Measurements from ENCODE around the gene BAIAP2L1. TPM values are rescaled to one million over a fixed set of nuclear protein-coding genes. Genes with fewer than 3 reads are reported as not detected.

BAIAP2L1 gene
- total and polyA plus RNA-seq, 9 of the 15 experiments (the other 6 are each of a cell fraction or from before 2014, with no cell fraction given) = 4.2 to 29.8 (median 15.5) TPM

- no peak for TF ChIP-seq SMARCC2 (IDR thresholded peaks at IDR 0.05; ENCODE audit: low read depth)
- no peak for TF ChIP-seq SRSF3 (IDR thresholded peaks at IDR 0.05; ENCODE audit: insufficient read depth, low read length)
- TF ChIP-seq HNRNPL (IDR thresholded peaks at IDR 0.05; ENCODE audit: low read depth, low read length) = no peak
- TF ChIP-seq XRCC5 (IDR thresholded peaks at IDR 0.05; ENCODE audit: low read depth, low read length) = no peak
- no peak for TF ChIP-seq TSHZ1 (CRISPR knock-in tag; IDR thresholded peaks at IDR 0.05)
- no peak for TF ChIP-seq HNRNPH1 (optimal IDR thresholded peaks at IDR 0.05; ENCODE audit: low read depth, low read length)
- no peak for TF ChIP-seq CLOCK (CRISPR knock-in tag; IDR thresholded peaks at IDR 0.05; ENCODE audit: borderline replicate concordance)
- no peak for TF ChIP-seq MAX (CRISPR knock-in tag; IDR thresholded peaks at IDR 0.05)
- no peak for TF ChIP-seq PTBP1 (IDR thresholded peaks at IDR 0.05; ENCODE audit: low read depth, low read length)
- TF ChIP-seq ARID3A (IDR thresholded peaks at IDR 0.05; ENCODE audit: borderline replicate concordance, low read depth, low read length) = no peak
- TF ChIP-seq ZBTB1 (CRISPR knock-in tag; IDR thresholded peaks at IDR 0.05; ENCODE audit: borderline replicate concordance, low read depth) = no peak
- no peak for TF ChIP-seq CREB1 (IDR thresholded peaks at IDR 0.05)
- TF ChIP-seq CREB1 (CRISPR knock-in tag; IDR thresholded peaks at IDR 0.05) = no peak
- TF ChIP-seq RBM39 (optimal IDR thresholded peaks at IDR 0.05; ENCODE audit: low read depth, low read length) = no peak
- TF ChIP-seq HLTF (IDR thresholded peaks at IDR 0.05) = no peak
- no peak for TF ChIP-seq ZNF217 (CRISPR knock-in tag; IDR thresholded peaks at IDR 0.05)
- WGBS (ENCODE audit: insufficient coverage, low coverage, missing lambda C conversion rate) = 3% methylated on average over 3 of the region's 3 CpGs
- H3K9me1 ChIP-seq (ENCODE audit: control insufficient read depth, insufficient read depth, low read length) = no peaks in the 10 kb centered on the region
- H3K4me1 ChIP-seq (replicated peaks in 1 of 2; ENCODE audit: control insufficient read depth in 2 of 2, insufficient read depth in 2 of 2, low read length in 2 of 2) = no peaks in the 10 kb centered on the region; a peak in 1 of 5 replicates
- POLR2A ChIA-PET = interaction anchor here (0.9 to 1.7 kb wide), 2 partner anchors 8 to 9 kb away, joined by 4 to 7 read pairs; partner anchors contain the start of gene BAIAP2L1
- intact Hi-C loops (cut with micrococcal nuclease) (no loop called here), in situ Hi-C loops (cut with MboI) (loop anchor here (5.0 kb wide), 1 partner anchor 108 kb away; no protein-coding TSS in a partner anchor)
- no TSS peak for BruUV-seq (replicated peaks)
- no peaks in the 10 kb centered on the region for H3K9me3 ChIP-seq (replicated peaks; ENCODE audit: control insufficient read depth, insufficient read depth, low read depth, low read length)
- DNase-seq (ENCODE audit: extremely low read depth in 1 of 4, low spot score in 3 of 4) = no peak
- no peak overlapping the region for H3K9ac ChIP-seq (ENCODE audit: insufficient read depth in 1 of 2, low read depth in 2 of 2, low read length in 2 of 2)
- peaks cover 20 to 56% of the 10 kb centered on the region in 2 experiments for H3K27me3 ChIP-seq (ENCODE audit: control insufficient read depth in 2 of 2, insufficient read depth in 2 of 2, low read length in 2 of 2)
- no peak overlapping the region for H3K27ac ChIP-seq (ENCODE audit: extremely low read depth, low read depth, low read length)
- H3K4me2 ChIP-seq (ENCODE audit: insufficient read depth, low read length) = no peak overlapping the region
- H2AFZ ChIP-seq (ENCODE audit: low read depth, low read length) = no peak overlapping the region
- FAIRE-seq = no peak
- CTCF ChIA-PET (ENCODE audit: low intra/inter-chr PET ratio) = no interaction called here
- H3K79me2 ChIP-seq (ENCODE audit: control insufficient read depth, insufficient read depth, low read length) = no peaks in the 10 kb centered on the region
- no peaks in the 10 kb centered on the region for H3K36me3 ChIP-seq (ENCODE audit: control insufficient read depth, insufficient read depth, low read length)
- no peak overlapping the region for H3K4me3 ChIP-seq
- no peak for ATAC-seq
- no peaks in the 10 kb centered on the region for H4K20me1 ChIP-seq (replicated peaks; ENCODE audit: control insufficient read depth, insufficient read depth, low read length)
Observed at GRCh38 chr7:98409843-98410242, 9.0 kb upstream of the BAIAP2L1 start.
